ENCODE data around the gene HFE. TPM values are rescaled to one million over a fixed set of nuclear protein-coding genes. Genes with fewer than 3 reads are reported as not detected.

HFE gene
- total and polyA plus RNA-seq, 8 donors, result 3.1 to 10.2 (median 3.6) TPM

Other genes starting within 250 kb of the HFE start
- gene SLC17A3, start 213.2 kb upstream of the HFE start, total RNA-seq, result not detected
- under 1 TPM in 1 of 2 donors, not detected in 1; 0.02 TPM for gene SLC17A3, start 213.2 kb upstream of the HFE start, polyA plus RNA-seq
- gene SLC17A2, start 156.7 kb upstream of the HFE start, total RNA-seq, result under 1 TPM in 2 of 6 donors, not detected in 4; 0.20 to 0.21 TPM
- gene SLC17A2, start 156.7 kb upstream of the HFE start, polyA plus RNA-seq, result under 1 TPM in 1 of 2 donors, not detected in 1; 0.05 TPM
- gene TRIM38, start 124.6 kb upstream of the HFE start, total RNA-seq, result 1 to 10 TPM; 1.5 to 5.8 (median 2.3) TPM
- 1 to 10 TPM; 2.4 to 2.9 TPM for gene TRIM38, start 124.6 kb upstream of the HFE start, polyA plus RNA-seq

Measured in pancreas (tissue), 8 donors.